HEK293 (cell line): ENCODE data around the gene ITGAL.
A peak's percentile ranks its signal among the peaks of the same experiment; 100 is the strongest.

Source experiments
- CTCF ChIA-PET: fragments of 350-600 bp; formaldehyde crosslinking; extraction: SDS; loops from one replicate; lab custom pipeline; 2021; ENCODE audit warnings: antibody characterized with exemption; lab: Yijun Ruan, JAX
- POLR2A ChIA-PET: fragments of 300-600 bp; formaldehyde crosslinking; extraction: SDS; loops from one replicate; lab custom pipeline; 2020; ENCODE audit warnings: antibody characterized with exemption, inconsistent platforms; lab: Yijun Ruan, JAX
- H3K27ac ChIP-seq: fragments of 200-500 bp; sonication (Bioruptor generic); 2 replicates; pipeline ENCODE4 v1.5.1; 2014; ENCODE audit warnings: low read depth, low read length, control low read depth, inconsistent platforms; ENCODE audit errors: extremely low read depth
- H3K36me3 ChIP-seq, 2 experiments: fragments of 200-500 bp in 1 of 2; sonication (Bioruptor generic) in 1 of 2; 1 replicate in 1 of 2; 2 replicates in 1 of 2; pipeline ENCODE4 v1.5.1; 2014 to 2017; ENCODE audit warnings: inconsistent platforms in 2 of 2, low read length in 2 of 2; ENCODE audit not compliant: control insufficient read depth in 2 of 2, insufficient read depth in 1 of 2
- H3K4me1 ChIP-seq: fragments of 200-500 bp; sonication (Bioruptor generic); 2 replicates; pipeline ENCODE4 v1.5.1; 2014; ENCODE audit warnings: mild to moderate bottlenecking, low read length, inconsistent platforms; ENCODE audit not compliant: control insufficient read depth, insufficient read depth
- H3K4me3 ChIP-seq: 2 replicates; pipeline ENCODE4 v1.5.1; 2011; ENCODE audit warnings: low read depth, mild to moderate bottlenecking, control low read depth, low read length, moderate library complexity
- H3K9me3 ChIP-seq: fragments of 200-500 bp; sonication (Bioruptor generic); 2 replicates; pipeline ENCODE4 v1.5.1; 2014; ENCODE audit warnings: low read depth, low read length, inconsistent platforms; ENCODE audit not compliant: control insufficient read depth, insufficient read depth
- GFI1B ChIP-seq: fragments of 450-650 bp; formaldehyde crosslinking; IDR thresholded peaks from 2 replicates; pipeline ENCODE4 v1.5.1; 2016; ENCODE audit warnings: missing biosample characterization, missing genetic modification characterization
- GLIS2 ChIP-seq: fragments of 450-650 bp; formaldehyde crosslinking; IDR thresholded peaks from 2 replicates; pipeline ENCODE4 v1.5.1; 2016; ENCODE audit warnings: missing biosample characterization, missing genetic modification characterization
- KLF1 ChIP-seq: fragments of 450-650 bp; formaldehyde crosslinking; IDR thresholded peaks from 2 replicates; pipeline ENCODE4 v1.5.1; 2016; ENCODE audit warnings: missing biosample characterization, missing genetic modification characterization
- KLF9 ChIP-seq: fragments of 450-650 bp; formaldehyde crosslinking; IDR thresholded peaks from 2 replicates; pipeline ENCODE4 v1.5.1; 2016; ENCODE audit warnings: missing biosample characterization, missing genetic modification characterization, low read depth
- ZBTB17 ChIP-seq: fragments of 450-650 bp; formaldehyde crosslinking; IDR thresholded peaks from 2 replicates; pipeline ENCODE4 v1.5.1; 2016; ENCODE audit warnings: missing biosample characterization, missing genetic modification characterization
- ZNF239 ChIP-seq: fragments of 450-650 bp; formaldehyde crosslinking; IDR thresholded peaks from 2 replicates; pipeline ENCODE4 v1.5.1; 2016; ENCODE audit warnings: missing biosample characterization, missing genetic modification characterization
- ZNF266 ChIP-seq: fragments of 450-650 bp; formaldehyde crosslinking; IDR thresholded peaks from 2 replicates; pipeline ENCODE4 v1.5.1; 2016; ENCODE audit warnings: missing biosample characterization, missing genetic modification characterization, low read depth
- ZNF433 ChIP-seq: fragments of 450-650 bp; formaldehyde crosslinking; IDR thresholded peaks from 2 replicates; pipeline ENCODE4 v1.5.1; 2016; ENCODE audit warnings: missing biosample characterization, missing genetic modification characterization, low read depth
- ZNF488 ChIP-seq: fragments of 450-650 bp; formaldehyde crosslinking; IDR thresholded peaks from 2 replicates; pipeline ENCODE4 v1.5.1; 2016; ENCODE audit warnings: missing biosample characterization, missing genetic modification characterization
- ZNF558 ChIP-seq: fragments of 450-650 bp; formaldehyde crosslinking; IDR thresholded peaks from 2 replicates; pipeline ENCODE4 v1.5.1; 2016; ENCODE audit warnings: missing biosample characterization, missing genetic modification characterization
- ZNF610 ChIP-seq: fragments of 450-650 bp; formaldehyde crosslinking; IDR thresholded peaks from 2 replicates; pipeline ENCODE4 v1.5.1; 2016; ENCODE audit warnings: missing biosample characterization, missing genetic modification characterization, borderline replicate concordance
- ZNF830 ChIP-seq: fragments of 450-650 bp; IDR thresholded peaks from 2 replicates; pipeline ENCODE4 v1.5.0; 2018; ENCODE audit warnings: missing biosample characterization, missing genetic modification characterization, low read depth, mild to moderate bottlenecking, moderate library complexity
- TF ChIP-seq, protein P1 (sequence below): fragments of 450-650 bp; formaldehyde crosslinking; IDR thresholded peaks from 2 replicates; pipeline ENCODE4 v1.5.1; 2016; ENCODE audit warnings: missing biosample characterization, missing genetic modification characterization

ITGAL gene

GRCh38 chr16:30528799-30529457 lies 56.4 kb downstream of the ITGAL start:
- Histone ChIP-seq H3K9me3 (no peaks in the 10 kb centered on the region), H3K36me3 (peaks cover 6 to 44% of the 10 kb centered on the region in 2 experiments; a peak in 2 of 3 replicates), H3K4me1 (peaks cover 12% of the 10 kb centered on the region), H3K27ac (no peak overlapping the region), H3K4me3 (no peak overlapping the region)
- TF ChIP-seq ZNF239 (tag by site-specific recombination) (peak; percentile 100), ZNF488 (tag by site-specific recombination) (no peak), KLF1 (tag by site-specific recombination) (peak; percentile 24; the same call in 1 of the 2 replicates), ZNF266 (tag by site-specific recombination) (no peak), ZBTB17 (tag by site-specific recombination) (no peak)
- TF ChIP-seq, protein P1, sequence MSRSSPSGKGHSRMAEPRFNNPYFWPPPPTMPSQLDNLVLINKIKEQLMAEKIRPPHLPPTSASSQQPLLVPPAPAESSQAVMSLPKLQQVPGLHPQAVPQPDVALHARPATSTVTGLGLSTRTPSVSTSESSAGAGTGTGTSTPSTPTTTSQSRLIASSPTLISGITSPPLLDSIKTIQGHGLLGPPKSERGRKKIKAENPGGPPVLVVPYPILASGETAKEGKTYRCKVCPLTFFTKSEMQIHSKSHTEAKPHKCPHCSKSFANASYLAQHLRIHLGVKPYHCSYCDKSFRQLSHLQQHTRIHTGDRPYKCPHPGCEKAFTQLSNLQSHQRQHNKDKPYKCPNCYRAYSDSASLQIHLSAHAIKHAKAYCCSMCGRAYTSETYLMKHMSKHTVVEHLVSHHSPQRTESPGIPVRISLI: no peak
- ChIA-PET POLR2A (interaction anchor here (0.6 to 3.2 kb wide), 9 partner anchors 12 to 500 kb away, joined by 3 to 17 read pairs (median 3); partner anchors contain the start of genes DCTPP1, ZNF688 and ZNF764), CTCF (interaction anchor here (0.6 to 1.9 kb wide), 5 partner anchors 69 to 437 kb away, joined by 3 to 6 read pairs (median 3); partner anchors contain the start of genes DCTPP1 and TBX6)

DNA sequence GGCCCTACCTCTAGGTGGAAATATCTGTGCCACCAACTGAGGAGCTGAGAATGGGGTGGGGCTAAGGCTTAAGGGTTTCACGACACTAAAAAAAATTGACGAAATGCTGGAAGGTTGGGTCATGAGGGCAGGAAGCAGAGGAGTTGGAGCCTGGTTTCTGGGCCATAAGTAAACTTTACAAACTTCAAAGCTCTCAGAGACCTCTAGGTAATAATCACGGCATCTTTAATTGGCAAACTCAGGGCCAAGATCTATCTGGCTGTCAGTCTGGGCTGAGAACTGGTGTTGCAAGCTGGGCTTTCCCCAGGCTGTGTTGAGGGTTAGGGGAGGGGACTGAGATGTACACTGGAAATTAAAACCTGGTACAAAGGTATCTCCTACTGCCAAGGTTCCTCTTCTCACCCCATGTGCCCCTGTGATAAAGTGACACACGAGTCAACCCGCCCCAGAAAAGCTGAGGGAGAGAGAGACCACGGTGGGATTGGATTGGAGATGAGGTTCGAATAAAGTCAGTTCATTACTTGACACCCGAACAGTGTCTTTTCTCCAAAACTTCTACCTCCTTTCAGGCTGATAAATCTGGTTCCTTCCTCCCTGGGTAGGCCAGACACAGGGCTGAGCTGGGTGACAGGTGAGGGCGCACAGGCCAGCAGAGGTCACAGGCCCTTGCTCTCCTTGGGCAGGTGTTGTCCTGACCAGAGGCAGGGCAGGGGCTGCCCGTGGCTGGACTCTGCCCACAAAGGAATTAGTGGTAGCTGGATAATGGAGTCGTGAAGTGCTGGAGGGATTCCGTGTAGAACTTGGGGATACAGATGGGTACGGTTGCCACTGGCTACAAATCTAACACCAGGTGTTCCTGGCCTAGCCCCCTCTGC lies 57.9 kb downstream of the ITGAL start:
- peaks cover 6 to 30% of the 10 kb centered on the region in 2 experiments; a peak in 2 of 3 replicates for H3K36me3 ChIP-seq
- H3K4me1 ChIP-seq: peaks cover 7% of the 10 kb centered on the region; the same call in 1 of the 2 replicates
- no peak overlapping the region for H3K4me3 ChIP-seq
- POLR2A ChIA-PET: interaction anchor here (0.6 to 3.2 kb wide), 5 partner anchors 11 to 162 kb away, joined by 3 to 17 read pairs (median 6); partner anchors contain the start of genes DCTPP1 and ZNF764
- TF ChIP-seq GLIS2 (tag by site-specific recombination) (no peak), ZNF610 (tag by site-specific recombination) (no peak), GFI1B (tag by site-specific recombination) (no peak), ZNF433 (no peak)
- no peaks in the 10 kb centered on the region for H3K9me3 ChIP-seq
- H3K27ac ChIP-seq: no peak overlapping the region
- CTCF ChIA-PET: interaction anchor here (0.6 to 1.9 kb wide), 2 partner anchors 100 to 101 kb away, joined by 3 to 6 read pairs; partner anchors contain the start of gene DCTPP1

DNA sequence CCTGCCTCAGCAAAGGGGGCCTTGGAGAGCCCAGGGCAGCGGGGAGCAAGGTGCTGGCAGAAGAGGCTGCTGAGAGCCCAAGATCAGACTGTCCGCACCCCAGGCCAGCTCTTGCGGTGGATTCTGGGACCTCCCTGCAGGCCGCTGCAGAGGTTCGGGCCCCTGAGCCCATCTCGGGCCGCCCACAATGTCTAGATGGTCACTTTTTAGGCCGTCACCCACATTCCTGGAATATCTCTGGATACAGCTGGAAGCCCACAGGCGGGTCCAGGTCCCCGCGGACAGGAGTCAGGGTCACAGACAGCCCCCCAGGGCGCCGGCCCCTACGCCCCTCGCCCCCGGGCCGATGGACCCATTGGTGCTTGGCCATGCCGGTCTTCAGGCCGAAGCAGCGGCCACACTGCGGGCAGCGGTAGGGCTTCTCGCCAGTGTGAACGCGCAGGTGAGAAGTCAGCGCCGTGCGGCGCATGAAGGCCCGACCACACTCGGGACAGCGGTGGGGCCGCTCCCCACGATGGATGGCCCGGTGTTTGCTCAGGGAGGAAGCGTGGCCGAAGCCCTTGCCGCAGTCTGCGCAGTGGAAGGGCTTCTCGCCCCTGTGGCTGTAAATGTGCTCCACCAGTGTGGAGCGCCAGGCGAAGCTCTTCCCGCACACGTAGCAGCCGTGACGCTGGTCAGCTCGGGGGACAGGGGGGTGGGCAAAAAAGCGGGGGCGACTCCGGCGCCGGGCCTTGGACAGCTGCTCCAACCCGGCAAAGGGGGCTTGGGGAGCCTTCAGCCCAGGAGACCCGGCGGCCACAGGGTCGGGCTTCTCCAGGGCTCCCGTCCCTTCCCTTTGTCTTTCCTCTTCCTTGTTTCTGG lies 60.0 kb downstream of the ITGAL start:
- Histone ChIP-seq H3K9me3 (no peaks in the 10 kb centered on the region), H3K36me3 (peaks cover 6 to 30% of the 10 kb centered on the region in 2 experiments; a peak in 2 of 3 replicates), H3K4me3 (no peak overlapping the region), H3K4me1 (peaks cover 7% of the 10 kb centered on the region; the same call in 1 of the 2 replicates), H3K27ac (no peak overlapping the region)
- TF ChIP-seq ZNF830 (tag by site-specific recombination) (no peak), KLF9 (tag by site-specific recombination) (no peak), ZNF558 (tag by site-specific recombination) (no peak)
- ChIA-PET CTCF (interaction anchor here (0.7 kb wide), 1 partner anchor 149 kb away, joined by 3 read pairs; no protein-coding TSS in a partner anchor), POLR2A (interaction anchor here (0.6 kb wide), 1 partner anchor 10 kb away, joined by 5 read pairs; no protein-coding TSS in a partner anchor)
